ENCODE results near the gene C5orf34. TPM values are rescaled to one million over a fixed set of nuclear protein-coding genes. Genes with fewer than 3 reads are reported as not detected.

C5orf34 gene
- total RNA-seq, 2 donors from 2014 or later: 1.3 TPM; not detected in 1

GRCh38 chr5:43543434-43543833 is 28.5 kb upstream of the C5orf34 start:
- H3K36me3 ChIP-seq (replicated peaks in 1 of 2; ENCODE audit: insufficient read depth in 1 of 2, low read depth in 2 of 2): peaks cover 4 to 17% of the 10 kb centered on the region in 2 donors
- peaks cover 14% of the 10 kb centered on the region for H3K4me1 ChIP-seq
- H3K4me3 ChIP-seq: no peak overlapping the region
- H3K27ac ChIP-seq: no peak overlapping the region
- DNase-seq (no peak), ATAC-seq (no peak)
- TF ChIP-seq CTCF (IDR thresholded peaks at IDR 0.05) (no peak), POLR2A (IDR thresholded peaks at IDR 0.05) (no peak)
- intact Hi-C loops (cut with DNase I): no loop called here
- H3K27me3 ChIP-seq: no peaks in the 10 kb centered on the region
- H3K9me3 ChIP-seq: no peaks in the 10 kb centered on the region

- peaks cover 4 to 16% of the 10 kb centered on the region in 2 donors for H3K36me3 ChIP-seq (replicated peaks in 1 of 2; ENCODE audit: insufficient read depth in 1 of 2, low read depth in 2 of 2)
- 81 to 84% methylated on average over 6 of the region's 6 CpGs for WGBS, 2 donors
These were observed 25.8 kb upstream of the C5orf34 start for GRCh38 chr5:43540746-43541145.

DNA sequence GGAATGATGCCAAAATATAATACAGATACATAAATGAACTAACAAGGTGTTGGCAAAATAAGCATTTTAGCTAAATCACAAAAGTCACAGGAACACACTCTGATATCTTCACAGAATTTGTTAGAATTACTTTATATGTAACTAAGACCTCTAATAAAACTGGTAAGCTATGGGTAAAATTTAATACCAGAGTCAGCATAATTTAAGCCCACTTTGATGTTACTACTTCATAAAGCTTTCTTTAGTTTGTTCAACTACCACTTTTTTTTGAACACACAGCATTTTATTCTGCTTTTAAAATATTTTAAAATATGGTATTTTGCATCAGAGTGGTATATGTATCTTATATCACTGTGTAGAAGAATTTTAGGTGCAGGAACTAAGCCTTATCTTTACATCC is 22.0 kb upstream of the C5orf34 start:
- Histone ChIP-seq H3K27ac (no peak overlapping the region), H3K4me3 (no peak overlapping the region), H3K27me3 (no peaks in the 10 kb centered on the region), H3K4me1 (peaks cover 14% of the 10 kb centered on the region), H3K9me3 (no peaks in the 10 kb centered on the region), H3K36me3 (replicated peaks in 1 of 2; ENCODE audit: insufficient read depth in 1 of 2, low read depth in 2 of 2) (peaks cover 10 to 29% of the 10 kb centered on the region in 2 donors)
- no peak for DNase-seq
- no peak for ATAC-seq
- TF ChIP-seq CTCF (IDR thresholded peaks at IDR 0.05) (no peak), POLR2A (IDR thresholded peaks at IDR 0.05) (no peak)
- intact Hi-C loops (cut with DNase I): no loop called here

More at GRCh38 chr5:43540746-43541145, 25.8 kb upstream of the C5orf34 start:
- peak overlapping the region in 1 of 4 donors; percentile 32 for H3K27ac ChIP-seq
- no peaks in the 10 kb centered on the region for H3K27me3 ChIP-seq
- no peaks in the 10 kb centered on the region for H3K9me3 ChIP-seq
- ATAC-seq: no peak
- peaks cover 14% of the 10 kb centered on the region for H3K4me1 ChIP-seq
- TF ChIP-seq POLR2A (IDR thresholded peaks at IDR 0.05): no peak
- TF ChIP-seq CTCF (IDR thresholded peaks at IDR 0.05): no peak
- no peak for DNase-seq
- intact Hi-C loops (cut with DNase I): no loop called here
- no peak overlapping the region for H3K4me3 ChIP-seq

GRCh38 chr5:43533646-43534045 is 18.7 kb upstream of the C5orf34 start:
- no peak for DNase-seq
- TF ChIP-seq CTCF (IDR thresholded peaks at IDR 0.05): no peak
- no peak for TF ChIP-seq POLR2A (IDR thresholded peaks at IDR 0.05)
- peaks cover 14 to 30% of the 10 kb centered on the region in 2 donors for H3K36me3 ChIP-seq (replicated peaks in 1 of 2; ENCODE audit: insufficient read depth in 1 of 2, low read depth in 2 of 2)

GRCh38 chr5:43530648-43531047 is 15.7 kb upstream of the C5orf34 start:
- peaks cover 14 to 30% of the 10 kb centered on the region in 2 donors for H3K36me3 ChIP-seq (replicated peaks in 1 of 2; ENCODE audit: insufficient read depth in 1 of 2, low read depth in 2 of 2)
- H3K4me1 ChIP-seq: no peaks in the 10 kb centered on the region
- no peaks in the 10 kb centered on the region for H3K27me3 ChIP-seq
- H3K9me3 ChIP-seq: no peaks in the 10 kb centered on the region
- DNase-seq: no peak
- intact Hi-C loops (cut with DNase I): no loop called here
- H3K27ac ChIP-seq: no peak overlapping the region
- no peak for ATAC-seq
- WGBS, 2 donors: 85 to 89% methylated on average over 2 of the region's 2 CpGs
- no peak for TF ChIP-seq POLR2A (IDR thresholded peaks at IDR 0.05)
- no peak for TF ChIP-seq CTCF (IDR thresholded peaks at IDR 0.05)
- H3K4me3 ChIP-seq: no peak overlapping the region

More at GRCh38 chr5:43533646-43534045, 18.7 kb upstream of the C5orf34 start:
- Histone ChIP-seq H3K9me3 (no peaks in the 10 kb centered on the region), H3K4me1 (no peaks in the 10 kb centered on the region), H3K27me3 (no peaks in the 10 kb centered on the region), H3K4me3 (no peak overlapping the region), H3K27ac (no peak overlapping the region)
- WGBS, 2 donors: 63 to 74% methylated on average over 2 of the region's 2 CpGs
- no peak for ATAC-seq
- intact Hi-C loops (cut with DNase I): no loop called here
